Measurements from ENCODE around the gene SACM1L.
A peak's percentile ranks its signal among the peaks of the same experiment; 100 is the strongest.

The SACM1L gene

GRCh38 chr3:45781841-45782240 is 92.6 kb downstream of the SACM1L start:
- Histone ChIP-seq H3K4me3 (ENCODE audit: low read depth, low read length) (no peak overlapping the region), H3K9me3 (ENCODE audit: control insufficient read depth, insufficient read depth, low read depth, low read length) (no peaks in the 10 kb centered on the region), H3K27ac (ENCODE audit: extremely low read depth, low read depth, low read length) (no peak overlapping the region), H3K4me1 (ENCODE audit: control insufficient read depth, insufficient read depth, low read length) (no peaks in the 10 kb centered on the region), H3K36me3 (ENCODE audit: control insufficient read depth in 2 of 2, insufficient read depth in 1 of 2, low read length in 2 of 2) (no peaks in the 10 kb centered on the region)
- POLR2A ChIA-PET: no interaction called here
- TF ChIP-seq ZNF112 (tag by site-specific recombination; IDR thresholded peaks at IDR 0.05) (no peak), REPIN1 (tag by site-specific recombination; IDR thresholded peaks at IDR 0.05; ENCODE audit: low read depth) (no peak), ZNF626 (tag by site-specific recombination; IDR thresholded peaks at IDR 0.05) (no peak), ZNF837 (tag by site-specific recombination; IDR thresholded peaks at IDR 0.05) (no peak), ZNF48 (tag by site-specific recombination; IDR thresholded peaks at IDR 0.05) (no peak), ZNF211 (tag by site-specific recombination; IDR thresholded peaks at IDR 0.05; ENCODE audit: low read depth) (no peak), ZSCAN4 (tag by site-specific recombination; IDR thresholded peaks at IDR 0.05) (no peak), ZBTB48 (tag by site-specific recombination; IDR thresholded peaks at IDR 0.05) (no peak), PRDM10 (tag by site-specific recombination; IDR thresholded peaks at IDR 0.05) (no peak), ZNF223 (tag by site-specific recombination; IDR thresholded peaks at IDR 0.05) (no peak), OVOL3 (tag by site-specific recombination; IDR thresholded peaks at IDR 0.05) (no peak)
- CTCF ChIA-PET: interaction anchor here (1.4 kb wide), 1 partner anchor 298 kb away, joined by 3 read pairs; no protein-coding TSS in a partner anchor

- Histone ChIP-seq H3K4me1 (ENCODE audit: control insufficient read depth, insufficient read depth, low read length) (no peaks in the 10 kb centered on the region), H3K27ac (ENCODE audit: extremely low read depth, low read depth, low read length) (no peak overlapping the region), H3K36me3 (ENCODE audit: control insufficient read depth in 2 of 2, insufficient read depth in 1 of 2, low read length in 2 of 2) (no peaks in the 10 kb centered on the region), H3K4me3 (ENCODE audit: low read depth, low read length) (no peak overlapping the region), H3K9me3 (ENCODE audit: control insufficient read depth, insufficient read depth, low read depth, low read length) (no peaks in the 10 kb centered on the region)
- CTCF ChIA-PET: no interaction called here
- POLR2A ChIA-PET: no interaction called here
- TF ChIP-seq REPIN1 (tag by site-specific recombination; IDR thresholded peaks at IDR 0.05; ENCODE audit: low read depth) (no peak), ZNF549 (tag by site-specific recombination; IDR thresholded peaks at IDR 0.05) (no peak), ZNF366 (tag by site-specific recombination; conservative IDR thresholded peaks at IDR 0.05) (peak; percentile 98), ZNF16 (tag by site-specific recombination; IDR thresholded peaks at IDR 0.05; ENCODE audit: low read depth) (no peak), ZNF560 (tag by site-specific recombination; IDR thresholded peaks at IDR 0.05; ENCODE audit: borderline replicate concordance) (no peak), INSM2 (tag by site-specific recombination; IDR thresholded peaks at IDR 0.05) (no peak)
Observed at GRCh38 chr3:45782381-45782780, 93.2 kb downstream of the SACM1L start.

GRCh38 chr3:45783667-45784066 is 94.5 kb downstream of the SACM1L start:
- H3K27ac ChIP-seq (ENCODE audit: extremely low read depth, low read depth, low read length): no peak overlapping the region
- no peaks in the 10 kb centered on the region for H3K4me1 ChIP-seq (ENCODE audit: control insufficient read depth, insufficient read depth, low read length)
- ChIA-PET CTCF (no interaction called here), POLR2A (no interaction called here)
- H3K36me3 ChIP-seq (ENCODE audit: control insufficient read depth in 2 of 2, insufficient read depth in 1 of 2, low read length in 2 of 2): no peaks in the 10 kb centered on the region
- H3K9me3 ChIP-seq (ENCODE audit: control insufficient read depth, insufficient read depth, low read depth, low read length): no peaks in the 10 kb centered on the region
- H3K4me3 ChIP-seq (ENCODE audit: low read depth, low read length): no peak overlapping the region
- no peak for TF ChIP-seq ZNF514 (tag by site-specific recombination; IDR thresholded peaks at IDR 0.05)
- no peak for TF ChIP-seq ZNF16 (tag by site-specific recombination; IDR thresholded peaks at IDR 0.05; ENCODE audit: low read depth)
- TF ChIP-seq ZNF223 (tag by site-specific recombination; IDR thresholded peaks at IDR 0.05): no peak
- no peak for TF ChIP-seq ZNF529 (tag by site-specific recombination; IDR thresholded peaks at IDR 0.05; ENCODE audit: insufficient replicate concordance)
- no peak for TF ChIP-seq PRDM2 (tag by site-specific recombination; IDR thresholded peaks at IDR 0.05; ENCODE audit: borderline replicate concordance)
- TF ChIP-seq ZNF785 (tag by site-specific recombination; IDR thresholded peaks at IDR 0.05): no peak

Measured in HEK293 (cell line).